T47D (cell line): Measurements from ENCODE around the gene DIP2C.

ENCODE experiments used
- DNase-seq, 2 experiments: peaks; one replicate each; pipeline versions ENCODE4 v3.0.0 to v3.0.0-alpha.2; 2011 to 2012; ENCODE audit warnings: low read depth in 1 of 2, low spot score in 1 of 2
- JUND ChIP-seq: IDR thresholded peaks from 2 replicates; pipeline ENCODE4 v1.6.1; 2012; ENCODE audit warnings: low read depth
- in situ Hi-C: cut with HindIII; loops from 2 replicates; pipeline ENCODE4 v1.10.0; 2016; ENCODE audit warnings: low sequenced_read_pairs, low pct_unique_long_range_greater_than_20kb

Gene DIP2C

GRCh38 chr10:549391-549790 lies 140.1 kb downstream of the DIP2C start:
- in situ Hi-C loops = no loop called here
- DNase-seq = no peak
- no peak for TF ChIP-seq JUND

- in situ Hi-C loops = no loop called here
- DNase-seq = no peak
- no peak for TF ChIP-seq JUND
Measured at GRCh38 chr10:548238-548901, 141.1 kb downstream of the DIP2C start.

GRCh38 chr10:547591-548081 lies 141.8 kb downstream of the DIP2C start:
- no peak for TF ChIP-seq JUND
- in situ Hi-C loops = no loop called here

GRCh38 chr10:546971-547590 lies 142.4 kb downstream of the DIP2C start:
- DNase-seq = peak; percentile 71 to 89
- no peak for TF ChIP-seq JUND
- in situ Hi-C loops = no loop called here

More at GRCh38 chr10:547591-548081, 141.8 kb downstream of the DIP2C start:
- DNase-seq = no peak

GRCh38 chr10:546451-546850 lies 143.0 kb downstream of the DIP2C start:
- in situ Hi-C loops = no loop called here
- DNase-seq = no peak
- TF ChIP-seq JUND = no peak

GRCh38 chr10:543862-544822 lies 145.3 kb downstream of the DIP2C start:
- no peak for TF ChIP-seq JUND
- in situ Hi-C loops = no loop called here
- DNase-seq = no peak

GRCh38 chr10:543131-543530 lies 146.3 kb downstream of the DIP2C start:
- TF ChIP-seq JUND = no peak
- DNase-seq = no peak
- in situ Hi-C loops = no loop called here

GRCh38 chr10:541750-542371 lies 147.6 kb downstream of the DIP2C start:
- TF ChIP-seq JUND = no peak
- DNase-seq = no peak
- in situ Hi-C loops = no loop called here

GRCh38 chr10:541041-541440 lies 148.4 kb downstream of the DIP2C start:
- TF ChIP-seq JUND = no peak
- no peak for DNase-seq
- in situ Hi-C loops = no loop called here

GRCh38 chr10:538895-539294 lies 150.6 kb downstream of the DIP2C start:
- in situ Hi-C loops = no loop called here
- TF ChIP-seq JUND = no peak
- no peak for DNase-seq

- TF ChIP-seq JUND = no peak
- in situ Hi-C loops = no loop called here
- DNase-seq = no peak
Measured at GRCh38 chr10:536935-537334, 152.5 kb downstream of the DIP2C start.

- TF ChIP-seq JUND = no peak
- in situ Hi-C loops = no loop called here
- DNase-seq = no peak
Measured at GRCh38 chr10:536371-536925, 153.0 kb downstream of the DIP2C start.
